CD14-positive monocyte (primary cell): ENCODE results near the gene IGF2BP2. TPM values are rescaled to one million over a fixed set of nuclear protein-coding genes. Genes with fewer than 3 reads are reported as not detected.

ENCODE experiments used
- DNase-seq, 3 donors: peaks; one replicate each; pipeline ENCODE4 v3.0.0-alpha.2; 2011 to 2022
- H2AFZ ChIP-seq: 2 replicates; pipeline ENCODE4 v1.6.0; 2012; ENCODE audit warnings: mild to moderate bottlenecking, low read depth, low read length, inconsistent platforms; ENCODE audit not compliant: insufficient read depth, poor library complexity, severe bottlenecking
- H3K27ac ChIP-seq, 2 donors: 1 replicate in 1 of 2; 2 replicates in 1 of 2; pipeline ENCODE4 v1.5.1; 2012 to 2013; ENCODE audit warnings: low read length in 2 of 2, control low read depth in 1 of 2, inconsistent platforms in 1 of 2, low read depth in 1 of 2, mild to moderate bottlenecking in 1 of 2
- H3K27me3 ChIP-seq, 2 donors: one replicate each; pipeline versions ENCODE4 v1.6.0 to v1.6.1; 2011 to 2013; ENCODE audit warnings: low read length in 2 of 2; ENCODE audit not compliant: control insufficient read depth in 2 of 2, insufficient read depth in 2 of 2
- H3K36me3 ChIP-seq, 2 donors: replicated peaks in 1 of 2; 1 replicate in 1 of 2; 2 replicates in 1 of 2; pipeline versions ENCODE4 v1.5.1 to v1.6.1; 2012 to 2013; ENCODE audit warnings: low read length in 2 of 2, control low read depth in 1 of 2, inconsistent platforms in 1 of 2, mild to moderate bottlenecking in 1 of 2; ENCODE audit not compliant: insufficient read depth in 2 of 2, control insufficient read depth in 1 of 2
- H3K4me1 ChIP-seq, 2 donors: 1 replicate in 1 of 2; 2 replicates in 1 of 2; pipeline versions ENCODE4 v1.5.1 to v1.6.1; 2012 to 2013; ENCODE audit warnings: low read length in 2 of 2, control low read depth in 1 of 2, inconsistent platforms in 1 of 2, mild to moderate bottlenecking in 1 of 2, moderate library complexity in 1 of 2; ENCODE audit not compliant: insufficient read depth in 2 of 2, control insufficient read depth in 1 of 2
- H3K4me2 ChIP-seq: replicated peaks from 2 replicates; pipeline ENCODE3; 2012; ENCODE audit warnings: low read length, moderate library complexity, mild to moderate bottlenecking; ENCODE audit not compliant: poor library complexity, severe bottlenecking; ENCODE audit errors: extremely low read depth
- H3K4me3 ChIP-seq, 3 experiments: fragments of 200-600 bp in 1 of 3; sonication (generic) in 1 of 3; replicated peaks in 1 of 3; 1 replicate in 2 of 3; 2 replicates in 1 of 3; pipeline ENCODE4 v1.5.1; 2011 to 2013; ENCODE audit warnings: low read length in 3 of 3, mild to moderate bottlenecking in 3 of 3, control low read depth in 2 of 3, low read depth in 2 of 3, inconsistent platforms in 1 of 3, moderate library complexity in 1 of 3
- H3K79me2 ChIP-seq: 2 replicates; pipeline ENCODE4 v1.6.0; 2012; ENCODE audit warnings: mild to moderate bottlenecking, control low read depth, inconsistent platforms, low read length, moderate library complexity; ENCODE audit not compliant: insufficient read depth
- H3K9ac ChIP-seq: 2 replicates; pipeline ENCODE4 v1.6.0; 2017; ENCODE audit warnings: low read length, mild to moderate bottlenecking; ENCODE audit not compliant: insufficient read depth, poor library complexity, severe bottlenecking
- H3K9me3 ChIP-seq, 2 donors: replicated peaks in 1 of 2; 1 replicate in 1 of 2; 2 replicates in 1 of 2; pipeline versions ENCODE4 v1.5.1 to v1.6.1; 2012 to 2013; ENCODE audit warnings: low read length in 2 of 2, control low read depth in 1 of 2; ENCODE audit not compliant: control insufficient read depth in 1 of 2, insufficient read depth in 1 of 2
- H4K20me1 ChIP-seq: 2 replicates; pipeline ENCODE4 v1.6.0; 2012; ENCODE audit warnings: mild to moderate bottlenecking, low read length, control low read depth, moderate library complexity; ENCODE audit not compliant: insufficient read depth
- H3K27ac Mint-ChIP-seq, 7 donors: one replicate each; pipeline ENCODE4 v1.8.0; 2020; ENCODE audit warnings: mild to moderate bottlenecking in 7 of 7, mixed read lengths in 7 of 7, moderate library complexity in 6 of 7, inconsistent platforms in 2 of 7
- H3K27me3 Mint-ChIP-seq, 3 donors: one replicate each; pipeline ENCODE4 v1.8.0; 2021 to 2022; ENCODE audit warnings: low read depth in 3 of 3, mild to moderate bottlenecking in 3 of 3, mixed read lengths in 3 of 3, moderate library complexity in 3 of 3, inconsistent platforms in 1 of 3
- H3K36me3 Mint-ChIP-seq, 2 donors: one replicate each; pipeline ENCODE4 v1.8.0; 2020; ENCODE audit warnings: mixed read lengths in 2 of 2, inconsistent platforms in 1 of 2, mild to moderate bottlenecking in 1 of 2
- H3K4me1 Mint-ChIP-seq: one replicate; pipeline ENCODE4 v1.8.0; 2020; ENCODE audit warnings: mild to moderate bottlenecking, mixed read lengths
- H3K4me3 Mint-ChIP-seq, 2 donors: one replicate each; pipeline ENCODE4 v1.8.0; 2020; ENCODE audit warnings: mild to moderate bottlenecking in 2 of 2, mixed read lengths in 2 of 2, moderate library complexity in 1 of 2
- H3K9me3 Mint-ChIP-seq, 7 donors: one replicate each; pipeline ENCODE4 v1.8.0; 2020 to 2022; ENCODE audit warnings: mixed read lengths in 7 of 7, mild to moderate bottlenecking in 6 of 7, moderate library complexity in 6 of 7, inconsistent platforms in 2 of 7
- WGBS: methylation state at CpG from one replicate; pipeline ENCODE4 v1.1.5; 2013; ENCODE audit warnings: missing lambda C conversion rate; ENCODE audit not compliant: insufficient coverage; 5-methylcytosine and 5-hydroxymethylcytosine counted together
- intact Hi-C, 2 donors: fragments of 100-400 bp; cut with micrococcal nuclease; formaldehyde crosslinking; loops; one replicate each; pipeline versions ENCODE4 v1.15.0 to v1.15.1; 2023
- polyA plus RNA-seq, 3 donors: library from polyadenylated mRNA; depleted of rRNA in 1 of 3; unstranded in 2 of 3; stranded (reverse) in 1 of 3; fragments of 300-500 nt in 2 of 3; fragments of >200 nt in 1 of 3; fragmentation: Illumina TruSeq in 2 of 3; gene quantifications; 1 replicate in 2 of 3; 2 replicates in 1 of 3; pipeline ENCODE4 v1.2.3, GENCODE V29; 2012 to 2021
- TF ChIP-seq, protein P1 (sequence below): fragments of 200-600 bp; IDR thresholded peaks from one replicate; pipeline ENCODE4 v1.8.0; 2022; ENCODE audit warnings: antibody characterized with exemption, mild to moderate bottlenecking

IGF2BP2 gene
- polyA plus RNA-seq, 3 donors: 0.78 to 2.8 (median 1.00) TPM

DNA sequence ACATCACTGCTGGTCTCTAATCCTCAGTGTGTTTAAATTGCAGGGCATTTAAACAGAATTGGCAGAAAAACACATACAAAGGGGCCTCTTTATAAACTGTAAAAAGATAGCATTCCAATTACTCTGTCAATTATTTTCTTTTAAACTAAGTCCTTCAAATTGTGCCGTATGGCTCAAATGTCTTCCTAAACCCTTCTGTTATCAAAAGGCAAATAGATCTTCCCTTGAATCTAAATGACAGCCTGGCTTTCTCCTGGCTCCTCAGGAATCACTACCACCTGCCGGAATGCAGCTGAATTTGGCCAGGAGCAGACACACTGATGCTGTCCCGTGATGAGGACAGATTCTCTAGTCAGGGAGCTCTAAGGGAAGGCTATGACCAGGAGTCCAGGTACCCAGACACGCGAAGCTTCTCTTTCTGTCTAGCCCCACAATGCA, 85.6 kb downstream of the IGF2BP2 start:
- Histone ChIP-seq H4K20me1 (no peaks in the 10 kb centered on the region), H3K9ac (no peak overlapping the region), H3K27me3 (no peaks in the 10 kb centered on the region), H3K79me2 (peaks cover 52% of the 10 kb centered on the region), H3K4me2 (no peak overlapping the region), H3K4me3 (no peak overlapping the region), H3K4me1 (peaks cover 0 to 2% of the 10 kb centered on the region in 2 donors), H3K27ac (no peak overlapping the region), H3K36me3 (no peaks in the 10 kb centered on the region), H2AFZ (no peak overlapping the region), H3K9me3 (no peaks in the 10 kb centered on the region)
- H3K4me1 Mint-ChIP-seq: peaks cover 10% of the 10 kb centered on the region
- TF ChIP-seq, protein P1, sequence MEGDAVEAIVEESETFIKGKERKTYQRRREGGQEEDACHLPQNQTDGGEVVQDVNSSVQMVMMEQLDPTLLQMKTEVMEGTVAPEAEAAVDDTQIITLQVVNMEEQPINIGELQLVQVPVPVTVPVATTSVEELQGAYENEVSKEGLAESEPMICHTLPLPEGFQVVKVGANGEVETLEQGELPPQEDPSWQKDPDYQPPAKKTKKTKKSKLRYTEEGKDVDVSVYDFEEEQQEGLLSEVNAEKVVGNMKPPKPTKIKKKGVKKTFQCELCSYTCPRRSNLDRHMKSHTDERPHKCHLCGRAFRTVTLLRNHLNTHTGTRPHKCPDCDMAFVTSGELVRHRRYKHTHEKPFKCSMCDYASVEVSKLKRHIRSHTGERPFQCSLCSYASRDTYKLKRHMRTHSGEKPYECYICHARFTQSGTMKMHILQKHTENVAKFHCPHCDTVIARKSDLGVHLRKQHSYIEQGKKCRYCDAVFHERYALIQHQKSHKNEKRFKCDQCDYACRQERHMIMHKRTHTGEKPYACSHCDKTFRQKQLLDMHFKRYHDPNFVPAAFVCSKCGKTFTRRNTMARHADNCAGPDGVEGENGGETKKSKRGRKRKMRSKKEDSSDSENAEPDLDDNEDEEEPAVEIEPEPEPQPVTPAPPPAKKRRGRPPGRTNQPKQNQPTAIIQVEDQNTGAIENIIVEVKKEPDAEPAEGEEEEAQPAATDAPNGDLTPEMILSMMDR: no peak
- H3K4me3 Mint-ChIP-seq: no peak overlapping the region
- intact Hi-C loops: loop anchor here in 1 of 2 donors (5.0 kb wide), 1 partner anchor 33 kb away; no protein-coding TSS in a partner anchor
- H3K27ac Mint-ChIP-seq: no peak overlapping the region
- DNase-seq: no peak
- H3K9me3 Mint-ChIP-seq: no peaks in the 10 kb centered on the region
- WGBS: 93% methylated on average over 5 of the region's 5 CpGs
- no peaks in the 10 kb centered on the region for H3K36me3 Mint-ChIP-seq
- H3K27me3 Mint-ChIP-seq: no peaks in the 10 kb centered on the region

DNA sequence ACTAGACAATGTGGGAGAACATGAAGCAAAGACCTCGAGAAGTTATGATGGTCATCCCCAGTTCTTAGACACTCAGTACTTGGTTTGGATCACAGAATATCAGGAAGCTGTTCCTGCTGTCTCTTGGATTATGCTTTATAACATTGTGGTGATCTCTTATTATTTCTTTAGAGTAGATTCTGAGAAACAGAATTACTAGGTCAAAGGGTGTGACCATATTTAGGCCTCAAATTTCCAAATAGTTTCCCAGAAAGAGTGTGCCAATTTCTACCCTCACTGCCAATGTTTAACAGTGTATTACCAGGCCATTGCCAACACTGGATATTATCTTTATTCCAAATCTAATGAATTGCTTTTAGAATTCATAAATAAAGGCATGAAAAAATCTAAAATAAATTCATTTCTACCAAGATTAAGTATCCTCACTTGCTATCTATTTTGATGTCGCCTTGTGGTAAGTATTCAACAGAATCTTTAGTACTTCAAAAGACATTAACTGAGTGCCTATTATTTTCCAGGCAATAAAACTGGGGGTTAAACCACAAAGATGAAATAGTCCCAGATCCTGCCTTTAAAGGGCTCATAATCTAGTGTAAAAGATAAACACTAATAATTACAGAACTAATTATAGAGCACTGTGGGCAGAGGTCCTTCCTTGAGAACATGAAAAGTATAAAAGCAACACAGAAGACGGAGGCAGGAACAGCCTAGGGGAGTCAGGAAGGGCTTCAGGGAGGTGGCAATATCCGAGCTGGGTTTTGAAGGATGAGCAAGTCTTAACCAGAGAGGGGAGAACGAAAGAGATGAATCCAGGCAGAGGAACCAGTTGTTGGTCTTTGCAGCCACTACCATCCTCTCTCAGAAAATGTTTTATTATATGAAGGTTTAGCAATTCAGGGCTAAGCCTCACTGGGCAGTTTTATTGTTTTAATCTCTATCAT, 86.8 kb downstream of the IGF2BP2 start:
- 60% methylated on average over 1 of the region's 5 CpGs for WGBS
- H3K4me3 ChIP-seq: no peak overlapping the region
- intact Hi-C loops: loop anchor here in 1 of 2 donors (5.0 kb wide), 1 partner anchor 34 kb away; no protein-coding TSS in a partner anchor
- TF ChIP-seq, protein P1: no peak
- no peaks in the 10 kb centered on the region for H3K36me3 ChIP-seq
- H3K9ac ChIP-seq: no peak overlapping the region
- H3K27me3 ChIP-seq: no peaks in the 10 kb centered on the region
- Mint-ChIP-seq H3K27ac (no peak overlapping the region), H3K4me1 (peaks cover 20% of the 10 kb centered on the region), H3K36me3 (no peaks in the 10 kb centered on the region), H3K4me3 (no peak overlapping the region), H3K27me3 (no peaks in the 10 kb centered on the region), H3K9me3 (no peaks in the 10 kb centered on the region)
- H2AFZ ChIP-seq: no peak overlapping the region
- no peaks in the 10 kb centered on the region for H3K9me3 ChIP-seq
- no peak overlapping the region for H3K27ac ChIP-seq
- H3K4me2 ChIP-seq: no peak overlapping the region
- peaks cover 44% of the 10 kb centered on the region for H3K79me2 ChIP-seq
- H4K20me1 ChIP-seq: no peaks in the 10 kb centered on the region
- peaks cover 3 to 9% of the 10 kb centered on the region in 2 donors for H3K4me1 ChIP-seq
- no peak for DNase-seq
